H9 (cell line): ENCODE data around the gene SBK2. TPM values are rescaled to one million over a fixed set of nuclear protein-coding genes. Genes with fewer than 3 reads are reported as not detected.
"Not testable (repeated sequence)": the region's sequence is repeated elsewhere in the genome, so short reads cannot be mapped to it uniquely, and the experiment has no call there.

ENCODE experiments used
- DNase-seq: peaks from one replicate; pipeline ENCODE4 v3.0.0-alpha.2; 2017
- H2AFZ ChIP-seq: one replicate; pipeline ENCODE4 v1.6.1; 2013; ENCODE audit warnings: mild to moderate bottlenecking, low read length, control low read depth, moderate library complexity
- H2AK5ac ChIP-seq: 2 replicates; pipeline ENCODE4 v1.6.1; 2013; ENCODE audit warnings: low read length, control low read depth, mixed read lengths; ENCODE audit not compliant: insufficient read length
- H2BK120ac ChIP-seq: one replicate; pipeline ENCODE4 v1.6.1; 2013; ENCODE audit warnings: low read depth, mild to moderate bottlenecking, low read length, control low read depth, inconsistent platforms; ENCODE audit not compliant: poor library complexity, severe bottlenecking
- H2BK12ac ChIP-seq: 2 replicates; pipeline ENCODE4 v1.6.1; 2013; ENCODE audit warnings: low read length, control low read depth, mixed read lengths, low read depth; ENCODE audit not compliant: insufficient read length
- H2BK15ac ChIP-seq: 2 replicates; pipeline ENCODE4 v1.6.1; 2013; ENCODE audit warnings: low read depth, low read length, control low read depth
- H2BK20ac ChIP-seq: one replicate; pipeline ENCODE4 v1.6.1; 2013; ENCODE audit warnings: low read depth, mild to moderate bottlenecking, low read length, control low read depth, inconsistent platforms; ENCODE audit not compliant: poor library complexity, severe bottlenecking
- H2BK5ac ChIP-seq: 2 replicates; pipeline ENCODE4 v1.6.1; 2013; ENCODE audit warnings: low read length, control low read depth, mixed read lengths; ENCODE audit not compliant: insufficient read length
- H3K14ac ChIP-seq: 2 replicates; pipeline ENCODE4 v1.6.1; 2013; ENCODE audit warnings: low read length, control low read depth; ENCODE audit not compliant: insufficient read depth
- H3K18ac ChIP-seq: 2 replicates; pipeline ENCODE4 v1.6.1; 2013; ENCODE audit warnings: low read depth, mild to moderate bottlenecking, mixed read lengths, low read length, control low read depth; ENCODE audit not compliant: insufficient read length
- H3K23ac ChIP-seq: 2 replicates; pipeline ENCODE4 v1.6.1; 2013; ENCODE audit warnings: low read length, control low read depth, mixed read lengths, low read depth; ENCODE audit not compliant: insufficient read length
- H3K23me2 ChIP-seq: 2 replicates; pipeline ENCODE4 v1.6.1; 2013; ENCODE audit warnings: low read depth, mild to moderate bottlenecking, mixed read lengths, low read length, control low read depth; ENCODE audit not compliant: insufficient read length, poor library complexity, severe bottlenecking
- H3K27ac ChIP-seq: 2 replicates; pipeline ENCODE4 v1.5.1; 2013; ENCODE audit warnings: low read length, control low read depth, mixed read lengths, low read depth; ENCODE audit not compliant: insufficient read length
- H3K27me3 ChIP-seq: 2 replicates; pipeline ENCODE4 v1.6.1; 2013; ENCODE audit warnings: low read length, control low read depth, inconsistent platforms; ENCODE audit not compliant: insufficient read depth
- H3K4ac ChIP-seq: 2 replicates; pipeline ENCODE4 v1.6.1; 2013; ENCODE audit warnings: low read depth, mild to moderate bottlenecking, control low read depth, inconsistent platforms, low read length, moderate library complexity
- H3K4me1 ChIP-seq: 2 replicates; pipeline ENCODE4 v1.6.1; 2013; ENCODE audit warnings: low read length, control low read depth, inconsistent platforms; ENCODE audit not compliant: insufficient read depth
- H3K4me2 ChIP-seq: 2 replicates; pipeline ENCODE4 v1.6.1; 2013; ENCODE audit warnings: low read length, control low read depth, mixed read lengths; ENCODE audit not compliant: insufficient read length, insufficient read depth
- H3K56ac ChIP-seq: 2 replicates; pipeline ENCODE4 v1.6.1; 2013; ENCODE audit warnings: low read depth, mild to moderate bottlenecking, mixed read lengths, low read length, control low read depth; ENCODE audit not compliant: insufficient read length
- H3K79me1 ChIP-seq: 2 replicates; pipeline ENCODE4 v1.6.1; 2013; ENCODE audit warnings: low read depth, mild to moderate bottlenecking, moderate library complexity, low read length, control low read depth, inconsistent platforms; ENCODE audit not compliant: insufficient read depth, poor library complexity, severe bottlenecking
- H3K79me2 ChIP-seq: 2 replicates; pipeline ENCODE4 v1.6.1; 2013; ENCODE audit warnings: low read length, control low read depth, inconsistent platforms; ENCODE audit not compliant: insufficient read depth
- H3K9ac ChIP-seq: 2 replicates; pipeline ENCODE4 v1.6.1; 2013; ENCODE audit warnings: low read length, control low read depth, mixed read lengths; ENCODE audit not compliant: insufficient read length; ENCODE audit errors: extremely low read depth
- H3K9me3 ChIP-seq: one replicate; pipeline ENCODE4 v1.6.1; 2013; ENCODE audit warnings: low read depth, low read length, inconsistent platforms; ENCODE audit not compliant: control insufficient read depth
- H3T11ph ChIP-seq: one replicate; pipeline ENCODE4 v1.6.1; 2013; ENCODE audit warnings: mild to moderate bottlenecking, low read length, control low read depth, inconsistent platforms
- H4K20me1 ChIP-seq: one replicate; pipeline ENCODE4 v1.6.1; 2013; ENCODE audit not compliant: control insufficient read depth, insufficient read length, insufficient read depth
- H4K5ac ChIP-seq: 2 replicates; pipeline ENCODE4 v1.6.1; 2013; ENCODE audit warnings: low read depth, mild to moderate bottlenecking, mixed read lengths, low read length, control low read depth; ENCODE audit not compliant: insufficient read length
- H4K8ac ChIP-seq: replicated peaks from 2 replicates; pipeline ENCODE4 v1.6.1; 2013; ENCODE audit warnings: low read length, control low read depth, mixed read lengths, low read depth; ENCODE audit not compliant: insufficient read length
- H4K91ac ChIP-seq: 2 replicates; pipeline ENCODE4 v1.6.1; 2013; ENCODE audit warnings: low read depth, mild to moderate bottlenecking, moderate library complexity, mixed read lengths, low read length, control low read depth; ENCODE audit not compliant: insufficient read length
- H3K27ac Mint-ChIP-seq, 3 experiments: 2 replicates in 2 of 3; 3 replicates in 1 of 3; pipeline ENCODE4 v1.8.0; 2020 to 2021; ENCODE audit warnings: mixed read lengths in 3 of 3, mild to moderate bottlenecking in 1 of 3, moderate library complexity in 1 of 3
- H3K27me3 Mint-ChIP-seq: 2 replicates; pipeline ENCODE4 v1.8.0; 2021; ENCODE audit warnings: low read depth, mild to moderate bottlenecking, moderate library complexity, mixed read lengths
- H3K36me3 Mint-ChIP-seq, 3 experiments: 2 replicates in 2 of 3; 3 replicates in 1 of 3; pipeline ENCODE4 v1.8.0; 2020 to 2021; ENCODE audit warnings: low read depth in 3 of 3, mixed read lengths in 3 of 3; ENCODE audit not compliant: insufficient read depth in 1 of 3
- H3K4me1 Mint-ChIP-seq, 2 experiments: 2 replicates each; pipeline ENCODE4 v1.8.0; 2020; ENCODE audit warnings: mixed read lengths in 2 of 2
- H3K4me3 Mint-ChIP-seq, 2 experiments: 2 replicates in 1 of 2; 3 replicates in 1 of 2; pipeline ENCODE4 v1.8.0; 2020 to 2021; ENCODE audit warnings: mild to moderate bottlenecking in 2 of 2, mixed read lengths in 2 of 2, moderate library complexity in 1 of 2
- H3K9me3 Mint-ChIP-seq, 2 experiments: 2 replicates in 1 of 2; 3 replicates in 1 of 2; pipeline ENCODE4 v1.8.0; 2020; ENCODE audit warnings: mild to moderate bottlenecking in 2 of 2, mixed read lengths in 2 of 2, moderate library complexity in 1 of 2
- WGBS: extraction: QIAGEN DNeasy Blood & Tissue Kit; methylation state at CpG from one replicate; pipeline ENCODE4 v1.1.7; 2013; ENCODE audit warnings: missing lambda C conversion rate, low lambda C conversion rate, mixed read lengths; ENCODE audit not compliant: insufficient read length; ENCODE audit errors: extremely low coverage; 5-methylcytosine and 5-hydroxymethylcytosine counted together
- total RNA-seq: library from RNA; stranded (reverse); gene quantifications from 2 replicates; pipeline ENCODE4 v1.2.1, GENCODE V29; 2021

The SBK2 gene
- total RNA-seq, 1 experiment from 2014 or later = 2.8 TPM

GRCh38 chr19:55569477-55569876, 32.5 kb upstream of the SBK2 start:
- not testable (repeated sequence) for H3K27ac Mint-ChIP-seq, H2AFZ ChIP-seq, H3K79me1 ChIP-seq, H2BK5ac ChIP-seq, H2BK20ac ChIP-seq, H3K4me1 ChIP-seq, H3K9ac ChIP-seq, H2BK12ac ChIP-seq, DNase-seq, H3K23ac ChIP-seq, H3T11ph ChIP-seq, H3K27me3 ChIP-seq, H2BK15ac ChIP-seq, H4K20me1 ChIP-seq, H3K9me3 ChIP-seq, H4K91ac ChIP-seq, H3K56ac ChIP-seq, H3K4ac ChIP-seq, H4K5ac ChIP-seq, H3K36me3 Mint-ChIP-seq, H3K9me3 Mint-ChIP-seq, H2AK5ac ChIP-seq, H3K79me2 ChIP-seq, H3K27ac ChIP-seq, H4K8ac ChIP-seq, H3K4me3 Mint-ChIP-seq, H3K23me2 ChIP-seq, H3K4me1 Mint-ChIP-seq, H3K14ac ChIP-seq, H3K18ac ChIP-seq, H2BK120ac ChIP-seq, H3K4me2 ChIP-seq
- no CpG with 5 or more reads among the region's 5 CpGs for WGBS
- H3K27me3 Mint-ChIP-seq = peaks cover 11% of the 10 kb centered on the region
